HEK293T (cell line): ENCODE measurements around the gene PET100.

Source experiments
- ARNT ChIP-seq: fragments of 450-650 bp; IDR thresholded peaks from 2 replicates; pipeline ENCODE4 v1.6.1; 2017; ENCODE audit warnings: mild to moderate bottlenecking
- BHLHE40 ChIP-seq: fragments of 450-650 bp; IDR thresholded peaks from 2 replicates; pipeline ENCODE4 v1.6.1; 2016; ENCODE audit warnings: mild to moderate bottlenecking, moderate library complexity, borderline replicate concordance
- FOXA1 ChIP-seq: fragments of 450-650 bp; IDR thresholded peaks from 2 replicates; pipeline ENCODE4 v1.6.1; 2016; ENCODE audit warnings: mild to moderate bottlenecking
- FOXK2 ChIP-seq: fragments of 450-650 bp; IDR thresholded peaks from 2 replicates; pipeline ENCODE4 v1.6.1; 2016; ENCODE audit warnings: mild to moderate bottlenecking
- FOXM1 ChIP-seq: fragments of 450-650 bp; IDR thresholded peaks from 2 replicates; pipeline ENCODE4 v1.6.1; 2017; ENCODE audit warnings: mild to moderate bottlenecking, borderline replicate concordance
- NFRKB ChIP-seq: fragments of 450-650 bp; IDR thresholded peaks from 2 replicates; pipeline ENCODE4 v1.6.1; 2016; ENCODE audit warnings: mild to moderate bottlenecking, moderate library complexity
- SP1 ChIP-seq: fragments of 450-650 bp; IDR thresholded peaks from 2 replicates; pipeline ENCODE4 v1.6.1; 2017
- SUZ12 ChIP-seq: fragments of 450-650 bp; IDR thresholded peaks from 2 replicates; pipeline ENCODE4 v1.6.1; 2016; ENCODE audit warnings: mild to moderate bottlenecking
- ZNF384 ChIP-seq: fragments of 450-650 bp; IDR thresholded peaks from 2 replicates; pipeline ENCODE4 v1.6.1; 2016

DNA sequence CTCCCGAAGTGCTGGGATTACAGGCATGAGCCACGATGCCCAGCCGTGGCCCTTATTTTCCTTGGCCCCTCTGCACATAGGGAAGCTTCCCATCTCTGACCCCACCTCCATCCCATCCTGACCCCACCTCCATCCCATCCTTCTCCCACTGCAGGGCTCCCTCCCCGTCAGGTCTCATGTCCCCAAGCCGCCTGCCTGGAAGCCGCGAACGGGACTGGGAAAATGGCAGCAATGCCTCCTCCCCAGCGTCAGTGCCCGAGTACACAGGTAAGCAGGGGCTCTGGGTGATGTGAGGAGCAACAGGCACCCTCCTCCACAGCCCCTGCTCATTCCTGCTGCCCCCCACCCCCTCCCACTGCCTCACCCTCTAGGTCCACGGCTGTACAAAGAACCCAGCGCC, 12.4 kb upstream of the PET100 start:
- TF ChIP-seq FOXM1, result no peak
- no peak for TF ChIP-seq ZNF384
- no peak for TF ChIP-seq BHLHE40
- TF ChIP-seq NFRKB, result no peak
- no peak for TF ChIP-seq SUZ12
- TF ChIP-seq ARNT, result no peak
- no peak for TF ChIP-seq FOXA1
- TF ChIP-seq FOXK2, result no peak
- no peak for TF ChIP-seq SP1
